ENCODE measurements around the gene WASHC3.

DNA sequence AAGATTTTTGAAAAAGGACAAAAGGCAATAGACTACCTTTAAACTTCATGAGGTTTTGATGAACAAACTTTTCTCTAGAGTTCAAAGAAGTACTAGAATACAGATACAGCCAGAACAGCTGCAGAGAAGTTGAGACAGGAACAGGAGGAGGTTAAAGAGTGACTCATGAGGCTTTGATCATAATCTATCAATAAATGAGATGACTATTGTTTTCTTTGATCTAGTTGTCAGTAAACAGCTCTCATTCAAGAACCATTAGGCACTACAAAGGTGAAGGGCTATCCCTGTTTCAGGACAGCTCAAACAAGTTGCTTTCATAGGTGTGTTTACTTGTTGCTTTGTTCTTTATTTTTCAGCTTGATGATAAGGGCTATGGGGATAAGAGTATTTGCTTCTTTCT is 2.4 kb downstream of the WASHC3 start:
- TF ChIP-seq ZNF274 (IDR thresholded peaks at IDR 0.05; ENCODE audit: low read depth, low read length) (no peak), YY1 (IDR thresholded peaks at IDR 0.05; ENCODE audit: insufficient read depth, insufficient read length) (no peak), SUZ12 (IDR thresholded peaks at IDR 0.05; ENCODE audit: extremely low read depth, insufficient read depth, insufficient read length) (no peak)
